ENCODE data around the gene MDC1. TPM values are rescaled to one million over a fixed set of nuclear protein-coding genes. Genes with fewer than 3 reads are reported as not detected.

Gene MDC1
- total and polyA plus RNA-seq, 2 of the 13 experiments (the other 11 are each of a cell fraction or from before 2014, with no cell fraction given): 8.4 to 14.0 TPM

DNA sequence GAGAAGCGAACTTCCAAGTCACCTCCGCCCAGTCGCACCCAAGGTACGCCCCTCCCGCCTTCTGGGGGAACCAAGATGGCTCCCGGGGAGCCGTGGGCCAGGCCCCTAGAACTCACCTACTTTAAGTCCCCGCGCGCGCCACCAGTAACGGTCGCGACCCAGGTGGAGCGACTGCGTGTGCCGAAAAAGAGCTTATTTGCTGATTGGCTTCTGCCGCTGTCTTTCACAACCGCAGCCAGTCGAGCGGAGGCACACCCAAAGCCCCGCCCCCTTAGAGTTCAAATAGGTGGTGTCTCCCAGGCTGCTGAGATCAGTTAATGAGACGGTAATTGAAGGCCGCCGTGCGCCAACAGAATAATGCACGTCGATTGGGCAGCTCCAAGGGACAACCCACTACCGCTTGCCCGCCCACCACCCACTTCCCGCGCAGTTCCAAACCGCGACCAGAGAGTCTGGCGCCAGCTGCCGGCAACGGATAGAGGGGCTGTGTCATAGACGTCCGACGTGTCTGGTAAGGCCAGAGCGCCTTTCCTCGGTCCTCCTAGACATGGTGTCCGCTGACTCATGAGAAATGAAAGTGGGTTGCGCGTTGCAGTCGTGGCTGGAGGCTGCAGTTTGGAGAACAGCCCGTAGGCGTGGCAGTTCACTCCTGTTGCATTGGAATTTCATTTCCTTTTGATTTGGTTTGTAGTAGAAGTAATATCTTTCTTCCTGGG is at the start of gene MDC1 (continued):
- TF ChIP-seq, protein P1, sequence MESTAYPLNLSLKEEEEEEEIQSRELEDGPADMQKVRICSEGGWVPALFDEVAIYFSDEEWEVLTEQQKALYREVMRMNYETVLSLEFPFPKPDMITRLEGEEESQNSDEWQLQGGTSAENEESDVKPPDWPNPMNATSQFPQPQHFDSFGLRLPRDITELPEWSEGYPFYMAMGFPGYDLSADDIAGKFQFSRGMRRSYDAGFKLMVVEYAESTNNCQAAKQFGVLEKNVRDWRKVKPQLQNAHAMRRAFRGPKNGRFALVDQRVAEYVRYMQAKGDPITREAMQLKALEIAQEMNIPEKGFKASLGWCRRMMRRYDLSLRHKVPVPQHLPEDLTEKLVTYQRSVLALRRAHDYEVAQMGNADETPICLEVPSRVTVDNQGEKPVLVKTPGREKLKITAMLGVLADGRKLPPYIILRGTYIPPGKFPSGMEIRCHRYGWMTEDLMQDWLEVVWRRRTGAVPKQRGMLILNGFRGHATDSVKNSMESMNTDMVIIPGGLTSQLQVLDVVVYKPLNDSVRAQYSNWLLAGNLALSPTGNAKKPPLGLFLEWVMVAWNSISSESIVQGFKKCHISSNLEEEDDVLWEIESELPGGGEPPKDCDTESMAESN (CRISPR knock-in tag; conservative IDR thresholded peaks at IDR 0.05): peak; percentile 96
- no peak for TF ChIP-seq HMGA1 (CRISPR knock-in tag; conservative IDR thresholded peaks at IDR 0.05)
- TF ChIP-seq, protein P2, sequence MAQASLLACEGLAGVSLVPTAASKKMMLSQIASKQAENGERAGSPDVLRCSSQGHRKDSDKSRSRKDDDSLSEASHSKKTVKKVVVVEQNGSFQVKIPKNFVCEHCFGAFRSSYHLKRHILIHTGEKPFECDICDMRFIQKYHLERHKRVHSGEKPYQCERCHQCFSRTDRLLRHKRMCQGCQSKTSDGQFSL (CRISPR knock-in tag; IDR thresholded peaks at IDR 0.05): no peak
- TF ChIP-seq EP300 (IDR thresholded peaks at IDR 0.05; ENCODE audit: low read depth in 2 of 2, low read length in 2 of 2): peak; percentile 77 to 82; a peak in 3 of 4 replicates
- TF ChIP-seq EP300 (CRISPR knock-in tag; IDR thresholded peaks at IDR 0.05; ENCODE audit: borderline replicate concordance): peak; percentile 85
- peak; percentile 19; the same call in 1 of the 2 replicates for TF ChIP-seq ZNF234 (CRISPR knock-in tag; conservative IDR thresholded peaks at IDR 0.05)
- TF ChIP-seq, protein P3, sequence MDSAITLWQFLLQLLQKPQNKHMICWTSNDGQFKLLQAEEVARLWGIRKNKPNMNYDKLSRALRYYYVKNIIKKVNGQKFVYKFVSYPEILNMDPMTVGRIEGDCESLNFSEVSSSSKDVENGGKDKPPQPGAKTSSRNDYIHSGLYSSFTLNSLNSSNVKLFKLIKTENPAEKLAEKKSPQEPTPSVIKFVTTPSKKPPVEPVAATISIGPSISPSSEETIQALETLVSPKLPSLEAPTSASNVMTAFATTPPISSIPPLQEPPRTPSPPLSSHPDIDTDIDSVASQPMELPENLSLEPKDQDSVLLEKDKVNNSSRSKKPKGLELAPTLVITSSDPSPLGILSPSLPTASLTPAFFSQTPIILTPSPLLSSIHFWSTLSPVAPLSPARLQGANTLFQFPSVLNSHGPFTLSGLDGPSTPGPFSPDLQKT (CRISPR knock-in tag; IDR thresholded peaks at IDR 0.05; ENCODE audit: borderline replicate concordance): no peak
- peak; percentile 48; the same call in 1 of the 2 replicates for TF ChIP-seq KDM5A (IDR thresholded peaks at IDR 0.05; ENCODE audit: borderline replicate concordance, low read length)
- TF ChIP-seq ZNF660 (CRISPR knock-in tag; IDR thresholded peaks at IDR 0.05; ENCODE audit: borderline replicate concordance, low read depth): 0 out of 2 replicates have a peak, but pooled peaks have one; percentile 11
- TF ChIP-seq SMARCC2 (IDR thresholded peaks at IDR 0.05): no peak
- peak; percentile 66; the same call in 1 of the 2 replicates for TF ChIP-seq ZBTB7B (CRISPR knock-in tag; IDR thresholded peaks at IDR 0.05)
- no peak for TF ChIP-seq ZNF790 (CRISPR knock-in tag; IDR thresholded peaks at IDR 0.05; ENCODE audit: borderline replicate concordance)
- TF ChIP-seq, protein P4, sequence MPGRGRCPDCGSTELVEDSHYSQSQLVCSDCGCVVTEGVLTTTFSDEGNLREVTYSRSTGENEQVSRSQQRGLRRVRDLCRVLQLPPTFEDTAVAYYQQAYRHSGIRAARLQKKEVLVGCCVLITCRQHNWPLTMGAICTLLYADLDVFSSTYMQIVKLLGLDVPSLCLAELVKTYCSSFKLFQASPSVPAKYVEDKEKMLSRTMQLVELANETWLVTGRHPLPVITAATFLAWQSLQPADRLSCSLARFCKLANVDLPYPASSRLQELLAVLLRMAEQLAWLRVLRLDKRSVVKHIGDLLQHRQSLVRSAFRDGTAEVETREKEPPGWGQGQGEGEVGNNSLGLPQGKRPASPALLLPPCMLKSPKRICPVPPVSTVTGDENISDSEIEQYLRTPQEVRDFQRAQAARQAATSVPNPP (CRISPR knock-in tag; IDR thresholded peaks at IDR 0.05): peak; percentile 96
- no peak for TF ChIP-seq ZNF552 (CRISPR knock-in tag; IDR thresholded peaks at IDR 0.05; ENCODE audit: borderline replicate concordance)
- no peak for TF ChIP-seq ISX (CRISPR knock-in tag; conservative IDR thresholded peaks at IDR 0.05)
- TF ChIP-seq, protein P5, sequence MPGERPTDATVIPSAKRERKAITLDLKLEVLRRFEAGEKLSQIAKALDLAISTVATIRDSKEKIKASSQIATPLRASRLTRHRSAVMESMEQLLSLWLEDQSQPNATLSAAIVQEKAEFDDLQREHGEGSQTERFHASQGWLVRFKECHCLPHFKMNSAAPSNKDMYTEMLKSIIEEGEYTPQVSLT (CRISPR knock-in tag; IDR thresholded peaks at IDR 0.05; ENCODE audit: borderline replicate concordance, low read depth): 0 out of 2 replicates have a peak, but pooled peaks have one; percentile 41
- peak; percentile 98 for TF ChIP-seq KAT8 (CRISPR knock-in tag; IDR thresholded peaks at IDR 0.05)
- no peak for TF ChIP-seq CENPX (CRISPR knock-in tag; IDR thresholded peaks at IDR 0.05)
- TF ChIP-seq CREM (IDR thresholded peaks at IDR 0.05): peak; percentile 92
- peak; percentile 56; the same call in 1 of the 2 replicates for TF ChIP-seq CREM (CRISPR knock-in tag; IDR thresholded peaks at IDR 0.05)
- peak; percentile 95 for TF ChIP-seq FOXK1 (CRISPR knock-in tag; IDR thresholded peaks at IDR 0.05; ENCODE audit: borderline replicate concordance, low read depth)
- TF ChIP-seq FOXO1 (CRISPR knock-in tag; IDR thresholded peaks at IDR 0.05): peak; percentile 88
- TF ChIP-seq ELF3 (CRISPR knock-in tag; IDR thresholded peaks at IDR 0.05): peak; percentile 93
- 0 out of 2 replicates have a peak, but pooled peaks have one; percentile 56 for TF ChIP-seq HES4 (CRISPR knock-in tag; IDR thresholded peaks at IDR 0.05; ENCODE audit: borderline replicate concordance)
- TF ChIP-seq RBM39 (IDR thresholded peaks at IDR 0.05; ENCODE audit: low read depth, low read length, poor library complexity, severe bottlenecking): peak; percentile 54

Measured in HepG2 (cell line).